H1 (cell line): ENCODE data around the gene MXD3. TPM values are rescaled to one million over a fixed set of nuclear protein-coding genes. Genes with fewer than 3 reads are reported as not detected.

Source experiments
- ASH2L ChIP-seq: fragments of 200-600, 300-600 bp; sonication (generic); IDR thresholded peaks from one replicate; pipeline ENCODE4 v1.7.1; 2017; ENCODE audit warnings: low read length
- CREB1 ChIP-seq: IDR thresholded peaks from 2 replicates; pipeline ENCODE4 v1.6.1; 2012; ENCODE audit warnings: inconsistent platforms
- GTF2F1 ChIP-seq: IDR thresholded peaks from 2 replicates; pipeline ENCODE4 v1.6.1; 2012; ENCODE audit warnings: low read depth, low read length, improper control_type of control experiment, borderline replicate concordance
- JUN ChIP-seq: IDR thresholded peaks from 2 replicates; pipeline ENCODE4 v1.6.1; 2011; ENCODE audit warnings: low read depth, mild to moderate bottlenecking, improper control_type of control experiment, low read length
- PHF8 ChIP-seq: fragments of 200-600 bp; sonication (generic); conservative IDR thresholded peaks from 2 replicates; pipeline ENCODE4 v1.7.1; 2012; ENCODE audit warnings: low read depth, mild to moderate bottlenecking, inconsistent platforms, low read length, moderate library complexity
- RFX5 ChIP-seq: IDR thresholded peaks from 2 replicates; pipeline ENCODE4 v1.6.1; 2011; ENCODE audit warnings: low read depth, low read length, improper control_type of control experiment, borderline replicate concordance
- TAF7 ChIP-seq: optimal IDR thresholded peaks from 2 replicates; pipeline ENCODE3; 2011; ENCODE audit warnings: low read depth, mild to moderate bottlenecking, inconsistent platforms, low read length, moderate library complexity, borderline replicate concordance
- TBP ChIP-seq: IDR thresholded peaks from 2 replicates; pipeline ENCODE4 v1.6.1; 2011; ENCODE audit warnings: low read depth, low read length, improper control_type of control experiment
- polyA plus RNA-seq, 7 experiments: library from polyadenylated mRNA; depleted of rRNA in 3 of 7; stranded (reverse) in 5 of 7; unstranded in 2 of 7; fragments of >200 nt in 5 of 7; fragments of 200-250 nt in 2 of 7; gene quantifications; 1 replicate in 5 of 7; 2 replicates in 1 of 7; 4 replicates in 1 of 7; pipeline versions ENCODE4 v1.2.1 to v1.2.3, GENCODE V29; 2011 to 2013; ENCODE audit warnings: missing spikeins in 2 of 7, mixed read lengths in 2 of 7
- total RNA-seq: library from RNA; stranded (reverse); fragmentation: NEBNext Ultra II Directional; extraction: Animal tissue kit (Norgen Biotek cat#: 25700); gene quantifications from 2 replicates; pipeline ENCODE4 v1.2.1, GENCODE V29; 2021
- TF ChIP-seq, protein P1 (sequence below): fragments of 300-600 bp; sonication (generic); IDR thresholded peaks from 2 replicates; pipeline ENCODE4 v1.7.1; 2012; ENCODE audit warnings: low read length, moderate library complexity, mild to moderate bottlenecking, inconsistent platforms; ENCODE audit not compliant: insufficient replicate concordance
- TF ChIP-seq, protein P2 (sequence below): IDR thresholded peaks from 2 replicates; pipeline ENCODE4 v1.6.1; 2011; ENCODE audit warnings: low read length, improper control_type of control experiment

MXD3 gene
- total and polyA plus RNA-seq, 2 of the 8 experiments (the other 6 are each of a cell fraction or from before 2014, with no cell fraction given) = 6.5 to 7.7 TPM

DNA sequence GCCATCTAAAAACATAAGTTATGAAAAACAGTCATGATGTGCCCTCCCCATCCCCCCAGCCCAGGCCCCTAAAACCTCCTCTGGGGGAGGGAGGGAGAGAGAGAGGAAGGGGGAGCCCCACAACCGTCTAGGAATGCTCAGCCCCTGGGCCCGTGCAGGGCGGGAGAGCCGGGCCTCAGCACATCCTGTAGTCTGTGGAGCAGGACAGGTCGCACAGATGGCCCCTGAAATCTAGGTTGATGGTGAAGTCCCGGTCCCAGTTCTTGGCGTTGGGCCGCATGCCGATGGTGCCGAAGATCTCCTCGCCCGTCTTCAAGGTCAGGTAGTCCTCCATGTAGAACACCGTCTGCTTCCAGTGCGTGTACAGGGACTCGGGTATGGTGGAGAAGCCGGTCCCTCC, 46.3 kb downstream of the MXD3 start (continued):
- TF ChIP-seq, protein P1, sequence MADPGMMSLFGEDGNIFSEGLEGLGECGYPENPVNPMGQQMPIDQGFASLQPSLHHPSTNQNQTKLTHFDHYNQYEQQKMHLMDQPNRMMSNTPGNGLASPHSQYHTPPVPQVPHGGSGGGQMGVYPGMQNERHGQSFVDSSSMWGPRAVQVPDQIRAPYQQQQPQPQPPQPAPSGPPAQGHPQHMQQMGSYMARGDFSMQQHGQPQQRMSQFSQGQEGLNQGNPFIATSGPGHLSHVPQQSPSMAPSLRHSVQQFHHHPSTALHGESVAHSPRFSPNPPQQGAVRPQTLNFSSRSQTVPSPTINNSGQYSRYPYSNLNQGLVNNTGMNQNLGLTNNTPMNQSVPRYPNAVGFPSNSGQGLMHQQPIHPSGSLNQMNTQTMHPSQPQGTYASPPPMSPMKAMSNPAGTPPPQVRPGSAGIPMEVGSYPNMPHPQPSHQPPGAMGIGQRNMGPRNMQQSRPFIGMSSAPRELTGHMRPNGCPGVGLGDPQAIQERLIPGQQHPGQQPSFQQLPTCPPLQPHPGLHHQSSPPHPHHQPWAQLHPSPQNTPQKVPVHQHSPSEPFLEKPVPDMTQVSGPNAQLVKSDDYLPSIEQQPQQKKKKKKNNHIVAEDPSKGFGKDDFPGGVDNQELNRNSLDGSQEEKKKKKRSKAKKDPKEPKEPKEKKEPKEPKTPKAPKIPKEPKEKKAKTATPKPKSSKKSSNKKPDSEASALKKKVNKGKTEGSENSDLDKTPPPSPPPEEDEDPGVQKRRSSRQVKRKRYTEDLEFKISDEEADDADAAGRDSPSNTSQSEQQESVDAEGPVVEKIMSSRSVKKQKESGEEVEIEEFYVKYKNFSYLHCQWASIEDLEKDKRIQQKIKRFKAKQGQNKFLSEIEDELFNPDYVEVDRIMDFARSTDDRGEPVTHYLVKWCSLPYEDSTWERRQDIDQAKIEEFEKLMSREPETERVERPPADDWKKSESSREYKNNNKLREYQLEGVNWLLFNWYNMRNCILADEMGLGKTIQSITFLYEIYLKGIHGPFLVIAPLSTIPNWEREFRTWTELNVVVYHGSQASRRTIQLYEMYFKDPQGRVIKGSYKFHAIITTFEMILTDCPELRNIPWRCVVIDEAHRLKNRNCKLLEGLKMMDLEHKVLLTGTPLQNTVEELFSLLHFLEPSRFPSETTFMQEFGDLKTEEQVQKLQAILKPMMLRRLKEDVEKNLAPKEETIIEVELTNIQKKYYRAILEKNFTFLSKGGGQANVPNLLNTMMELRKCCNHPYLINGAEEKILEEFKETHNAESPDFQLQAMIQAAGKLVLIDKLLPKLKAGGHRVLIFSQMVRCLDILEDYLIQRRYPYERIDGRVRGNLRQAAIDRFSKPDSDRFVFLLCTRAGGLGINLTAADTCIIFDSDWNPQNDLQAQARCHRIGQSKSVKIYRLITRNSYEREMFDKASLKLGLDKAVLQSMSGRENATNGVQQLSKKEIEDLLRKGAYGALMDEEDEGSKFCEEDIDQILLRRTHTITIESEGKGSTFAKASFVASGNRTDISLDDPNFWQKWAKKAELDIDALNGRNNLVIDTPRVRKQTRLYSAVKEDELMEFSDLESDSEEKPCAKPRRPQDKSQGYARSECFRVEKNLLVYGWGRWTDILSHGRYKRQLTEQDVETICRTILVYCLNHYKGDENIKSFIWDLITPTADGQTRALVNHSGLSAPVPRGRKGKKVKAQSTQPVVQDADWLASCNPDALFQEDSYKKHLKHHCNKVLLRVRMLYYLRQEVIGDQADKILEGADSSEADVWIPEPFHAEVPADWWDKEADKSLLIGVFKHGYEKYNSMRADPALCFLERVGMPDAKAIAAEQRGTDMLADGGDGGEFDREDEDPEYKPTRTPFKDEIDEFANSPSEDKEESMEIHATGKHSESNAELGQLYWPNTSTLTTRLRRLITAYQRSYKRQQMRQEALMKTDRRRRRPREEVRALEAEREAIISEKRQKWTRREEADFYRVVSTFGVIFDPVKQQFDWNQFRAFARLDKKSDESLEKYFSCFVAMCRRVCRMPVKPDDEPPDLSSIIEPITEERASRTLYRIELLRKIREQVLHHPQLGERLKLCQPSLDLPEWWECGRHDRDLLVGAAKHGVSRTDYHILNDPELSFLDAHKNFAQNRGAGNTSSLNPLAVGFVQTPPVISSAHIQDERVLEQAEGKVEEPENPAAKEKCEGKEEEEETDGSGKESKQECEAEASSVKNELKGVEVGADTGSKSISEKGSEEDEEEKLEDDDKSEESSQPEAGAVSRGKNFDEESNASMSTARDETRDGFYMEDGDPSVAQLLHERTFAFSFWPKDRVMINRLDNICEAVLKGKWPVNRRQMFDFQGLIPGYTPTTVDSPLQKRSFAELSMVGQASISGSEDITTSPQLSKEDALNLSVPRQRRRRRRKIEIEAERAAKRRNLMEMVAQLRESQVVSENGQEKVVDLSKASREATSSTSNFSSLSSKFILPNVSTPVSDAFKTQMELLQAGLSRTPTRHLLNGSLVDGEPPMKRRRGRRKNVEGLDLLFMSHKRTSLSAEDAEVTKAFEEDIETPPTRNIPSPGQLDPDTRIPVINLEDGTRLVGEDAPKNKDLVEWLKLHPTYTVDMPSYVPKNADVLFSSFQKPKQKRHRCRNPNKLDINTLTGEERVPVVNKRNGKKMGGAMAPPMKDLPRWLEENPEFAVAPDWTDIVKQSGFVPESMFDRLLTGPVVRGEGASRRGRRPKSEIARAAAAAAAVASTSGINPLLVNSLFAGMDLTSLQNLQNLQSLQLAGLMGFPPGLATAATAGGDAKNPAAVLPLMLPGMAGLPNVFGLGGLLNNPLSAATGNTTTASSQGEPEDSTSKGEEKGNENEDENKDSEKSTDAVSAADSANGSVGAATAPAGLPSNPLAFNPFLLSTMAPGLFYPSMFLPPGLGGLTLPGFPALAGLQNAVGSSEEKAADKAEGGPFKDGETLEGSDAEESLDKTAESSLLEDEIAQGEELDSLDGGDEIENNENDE = no peak
- TF ChIP-seq ASH2L = no peak
- no peak for TF ChIP-seq RFX5
- TF ChIP-seq, protein P2, sequence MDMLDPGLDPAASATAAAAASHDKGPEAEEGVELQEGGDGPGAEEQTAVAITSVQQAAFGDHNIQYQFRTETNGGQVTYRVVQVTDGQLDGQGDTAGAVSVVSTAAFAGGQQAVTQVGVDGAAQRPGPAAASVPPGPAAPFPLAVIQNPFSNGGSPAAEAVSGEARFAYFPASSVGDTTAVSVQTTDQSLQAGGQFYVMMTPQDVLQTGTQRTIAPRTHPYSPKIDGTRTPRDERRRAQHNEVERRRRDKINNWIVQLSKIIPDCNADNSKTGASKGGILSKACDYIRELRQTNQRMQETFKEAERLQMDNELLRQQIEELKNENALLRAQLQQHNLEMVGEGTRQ = no peak
- no peak for TF ChIP-seq JUN
- TF ChIP-seq PHF8 = no peak
- no peak for TF ChIP-seq CREB1
- no peak for TF ChIP-seq GTF2F1
- no peak for TF ChIP-seq TAF7
- no peak for TF ChIP-seq TBP
